ENCODE data around the gene FCRL5. TPM values are rescaled to one million over a fixed set of nuclear protein-coding genes. Genes with fewer than 3 reads are reported as not detected.
"Not testable (repeated sequence)": the region's sequence is repeated elsewhere in the genome, so short reads cannot be mapped to it uniquely, and the experiment has no call there.

FCRL5 gene
- total RNA-seq, 1 experiment from 2014 or later = not detected

DNA sequence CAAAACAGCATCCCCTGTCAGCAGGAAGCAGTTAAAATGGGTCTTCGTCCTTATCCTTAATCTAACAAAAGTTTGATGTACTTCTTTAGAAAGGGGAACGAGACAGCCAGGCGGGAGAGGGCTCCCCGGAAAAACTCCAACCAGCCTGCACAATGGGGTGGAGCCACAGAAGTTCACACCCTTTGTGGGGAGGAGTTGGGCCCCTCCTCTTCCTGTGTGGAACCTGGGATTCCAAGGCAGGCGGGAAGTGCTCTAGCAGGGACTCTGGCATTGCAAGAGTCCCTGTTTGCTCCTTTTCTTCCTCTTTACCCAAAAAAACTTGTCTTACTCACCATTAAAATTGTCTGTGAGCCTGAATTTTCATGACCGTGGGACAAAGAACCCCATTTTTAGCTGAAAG lies 47.7 kb downstream of the FCRL5 start:
- H3K4me3 ChIP-seq = no peak overlapping the region
- peaks cover 18% of the 10 kb centered on the region for H3K27me3 ChIP-seq
- no peak for DNase-seq
- no peaks in the 10 kb centered on the region for H3K9me3 ChIP-seq
- no peaks in the 10 kb centered on the region for H3K36me3 ChIP-seq

DNA sequence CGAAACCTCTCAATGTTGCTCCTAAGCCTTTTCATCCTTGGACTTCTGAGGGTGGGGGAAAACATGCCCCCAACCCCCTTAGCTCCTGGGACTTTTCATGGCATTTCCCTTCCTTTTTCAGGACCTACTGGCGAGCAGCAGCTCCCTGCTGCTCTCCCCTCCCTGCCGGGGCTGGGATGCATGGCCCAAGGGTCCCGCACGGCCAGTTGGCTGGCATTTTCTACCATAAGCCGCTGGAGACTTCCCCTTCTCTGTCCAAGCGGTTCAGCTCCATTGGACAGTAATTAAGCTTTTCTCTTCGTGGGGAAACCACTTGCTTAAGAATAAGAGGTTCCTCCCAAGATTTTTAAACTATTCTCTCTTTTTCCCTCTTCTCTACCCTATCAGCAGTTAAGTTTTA lies 52.8 kb downstream of the FCRL5 start:
- DNase-seq = no peak
- H3K9me3 ChIP-seq = no peaks in the 10 kb centered on the region
- H3K36me3 ChIP-seq = no peaks in the 10 kb centered on the region
- no peak overlapping the region for H3K4me3 ChIP-seq
- peaks cover 22% of the 10 kb centered on the region for H3K27me3 ChIP-seq

DNA sequence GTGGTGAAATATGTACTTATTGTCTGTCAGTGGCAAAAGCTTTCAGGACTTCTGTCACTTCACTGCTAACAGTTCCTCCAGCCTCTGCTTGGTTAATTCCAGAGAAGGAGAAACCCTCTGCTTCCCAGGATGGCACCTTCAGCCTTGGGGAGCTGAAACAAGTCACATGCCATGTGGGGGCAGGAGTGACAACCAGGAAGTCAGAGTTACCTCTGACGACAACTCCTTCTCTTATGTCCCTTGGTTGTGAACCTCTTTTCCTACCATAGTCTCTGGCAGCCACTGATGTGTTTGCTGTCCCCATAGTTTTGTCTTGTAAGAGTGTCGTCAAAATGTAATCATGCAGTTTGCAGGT lies 53.6 kb downstream of the FCRL5 start:
- no peak overlapping the region for H3K4me3 ChIP-seq
- no peak for DNase-seq
- H3K9me3 ChIP-seq = no peaks in the 10 kb centered on the region
- H3K27me3 ChIP-seq = peaks cover 25% of the 10 kb centered on the region
- no peaks in the 10 kb centered on the region for H3K36me3 ChIP-seq

DNA sequence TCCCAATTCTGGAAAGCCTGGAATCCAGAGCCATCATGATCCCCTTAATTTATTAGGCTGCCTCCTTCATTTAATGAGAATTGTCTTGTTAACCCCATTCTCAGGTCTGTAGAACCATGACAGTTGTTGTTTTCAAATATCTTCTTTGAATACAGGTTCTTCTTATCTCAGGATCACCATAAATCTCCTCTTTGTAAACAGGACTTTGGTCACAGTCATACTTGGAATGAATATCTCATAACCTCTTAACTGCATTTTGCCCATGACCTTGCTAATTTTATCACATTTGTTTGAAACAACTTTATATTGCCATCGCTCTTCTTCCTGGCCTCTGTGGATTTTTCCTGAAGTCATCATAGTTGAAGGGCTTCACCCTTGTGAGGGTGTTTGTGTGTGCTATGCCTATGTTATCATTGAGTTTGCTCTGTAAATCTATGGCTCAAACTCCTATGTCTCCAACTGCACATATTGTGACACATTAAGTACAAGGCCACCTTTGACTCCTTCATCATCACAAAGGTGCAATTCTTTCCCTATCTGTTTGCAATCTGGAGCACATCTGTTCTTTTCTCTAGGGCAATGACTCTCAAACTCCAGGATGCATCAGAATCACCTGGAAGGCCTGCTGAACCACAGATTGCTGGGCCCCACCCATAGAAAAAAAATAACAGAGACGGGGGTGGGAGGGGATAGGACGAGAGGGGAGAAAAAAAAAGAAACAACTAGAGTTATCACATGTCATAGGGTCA lies 54.2 kb downstream of the FCRL5 start:
- Histone ChIP-seq H3K4me3 (no peak overlapping the region), H3K27me3 (peaks cover 25% of the 10 kb centered on the region), H3K9me3 (no peaks in the 10 kb centered on the region), H3K36me3 (no peaks in the 10 kb centered on the region)
- DNase-seq = no peak

DNA sequence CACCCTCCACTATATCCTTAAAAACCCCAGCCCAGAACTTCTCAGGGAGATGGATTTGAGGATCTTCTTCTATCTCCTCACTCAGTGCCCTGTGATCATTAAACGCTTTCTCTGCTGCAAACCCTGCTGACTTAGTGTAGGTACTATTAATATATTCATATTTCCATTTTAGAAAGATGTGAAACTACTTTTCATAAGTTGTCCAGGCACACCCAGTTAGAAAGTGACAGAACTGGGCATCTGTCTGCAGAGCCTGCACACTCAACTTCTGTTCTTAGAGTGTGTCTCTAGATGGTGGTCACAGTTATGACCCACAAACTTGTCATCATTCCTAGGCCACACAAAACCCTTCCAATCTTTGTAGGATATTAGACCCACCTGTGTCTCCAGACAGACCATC lies 55.0 kb downstream of the FCRL5 start:
- Histone ChIP-seq H3K27me3 (peaks cover 26% of the 10 kb centered on the region), H3K36me3 (no peaks in the 10 kb centered on the region), H3K9me3 (no peaks in the 10 kb centered on the region), H3K4me3 (no peak overlapping the region)
- no peak for DNase-seq

DNA sequence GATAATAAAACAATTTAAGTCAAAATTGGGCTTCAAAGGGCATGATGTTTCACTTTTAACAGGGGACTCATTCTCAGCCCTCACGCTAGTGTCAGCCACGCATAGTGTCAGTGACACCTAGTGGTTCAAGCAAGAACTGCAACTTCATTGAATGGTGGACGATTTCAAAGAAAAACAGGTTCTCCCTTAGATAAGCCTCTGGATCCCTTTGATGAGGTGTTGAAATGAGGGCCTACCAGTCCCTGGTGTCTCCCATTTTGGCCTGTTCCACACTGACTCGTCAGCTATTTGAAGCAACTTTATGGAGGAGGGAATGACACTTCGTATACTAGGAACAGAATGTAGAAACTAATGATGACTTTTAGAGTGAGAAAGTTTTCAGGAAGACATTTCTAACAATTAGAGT lies 56.2 kb downstream of the FCRL5 start:
- no peak overlapping the region for H3K4me3 ChIP-seq
- no peaks in the 10 kb centered on the region for H3K9me3 ChIP-seq
- DNase-seq = no peak
- peaks cover 20% of the 10 kb centered on the region for H3K27me3 ChIP-seq
- H3K36me3 ChIP-seq = no peaks in the 10 kb centered on the region

DNA sequence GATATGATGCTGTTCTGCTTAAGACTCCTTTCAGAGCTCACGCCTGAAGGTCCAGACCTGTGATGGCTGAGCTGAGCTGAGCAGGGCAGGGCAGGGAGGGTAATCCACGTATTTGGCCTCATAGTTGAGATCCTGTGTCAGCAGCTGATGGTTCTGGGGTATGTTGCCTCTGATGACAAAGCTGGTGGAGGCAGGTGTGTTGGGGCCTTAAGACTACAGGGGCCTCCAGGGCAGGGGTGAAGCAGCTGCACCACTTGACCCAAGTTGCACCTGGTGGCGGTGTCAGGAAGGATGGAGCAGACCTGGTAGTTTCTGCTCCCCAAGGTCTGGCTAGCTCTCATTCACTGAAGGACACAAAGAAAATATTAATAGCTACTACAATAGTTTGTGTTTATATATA lies 57.0 kb downstream of the FCRL5 start:
- H3K9me3 ChIP-seq = no peaks in the 10 kb centered on the region
- H3K36me3 ChIP-seq = no peaks in the 10 kb centered on the region
- peaks cover 19% of the 10 kb centered on the region for H3K27me3 ChIP-seq
- no peak for DNase-seq
- no peak overlapping the region for H3K4me3 ChIP-seq

DNA sequence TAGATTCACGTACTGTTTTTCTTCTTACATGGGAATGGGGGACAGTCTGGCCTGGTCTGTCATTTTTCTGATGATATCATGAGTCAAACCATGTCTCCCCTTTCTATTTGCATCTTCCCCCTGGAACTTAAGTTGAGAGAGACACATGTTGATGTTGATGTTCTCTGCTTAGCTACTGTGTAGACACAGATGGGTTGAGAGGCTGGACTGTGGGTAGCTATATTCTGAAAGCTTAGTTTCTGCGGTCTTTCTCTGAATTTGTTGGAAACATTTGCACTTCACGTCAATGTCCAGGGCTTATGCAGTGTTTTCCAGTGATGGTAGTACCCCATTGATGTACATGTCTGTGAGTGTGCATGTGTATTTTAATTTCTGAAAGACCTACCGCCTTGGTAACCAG lies 58.2 kb downstream of the FCRL5 start:
- no peaks in the 10 kb centered on the region for H3K36me3 ChIP-seq
- no peak for DNase-seq
- no peaks in the 10 kb centered on the region for H3K9me3 ChIP-seq
- peaks cover 13% of the 10 kb centered on the region; the same call in 1 of the 2 replicates for H3K27me3 ChIP-seq
- H3K4me3 ChIP-seq = no peak overlapping the region

DNA sequence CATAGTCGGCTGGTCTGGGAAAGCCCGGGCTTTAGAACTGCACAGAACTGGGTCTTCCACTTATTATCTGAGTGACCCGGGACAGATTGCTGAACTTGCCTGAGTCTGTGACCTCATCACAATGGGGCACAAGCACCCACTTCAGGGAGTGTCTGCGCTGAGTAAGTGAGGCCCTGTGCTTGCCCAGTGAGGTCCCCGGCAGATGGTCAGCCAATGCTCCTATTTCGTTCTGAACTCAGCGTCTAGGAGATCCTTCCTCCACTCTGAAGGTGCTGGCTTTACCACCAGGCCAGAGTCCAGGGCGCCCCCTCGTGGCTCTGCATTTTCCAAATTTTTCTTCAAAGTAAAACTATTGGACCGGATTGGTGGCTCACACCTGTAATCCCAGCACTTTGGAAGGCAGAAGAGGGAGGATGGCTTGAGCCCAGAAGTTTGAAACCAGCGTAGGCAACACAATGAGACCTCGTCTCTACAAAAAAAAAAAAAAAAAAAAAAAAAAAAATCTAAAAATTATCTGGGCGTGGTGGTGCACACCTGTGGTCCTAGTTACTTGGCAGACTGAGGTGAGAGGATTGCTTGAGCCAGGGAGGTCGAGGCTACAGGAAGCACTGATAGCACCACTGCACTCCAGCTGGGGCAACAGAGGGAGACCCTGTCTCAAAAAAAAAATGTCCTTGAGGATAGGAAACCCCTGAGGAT lies 61.7 kb downstream of the FCRL5 start:
- peak; percentile 53 for DNase-seq
- Histone ChIP-seq H3K36me3 (no peaks in the 10 kb centered on the region), H3K9me3 (no peaks in the 10 kb centered on the region)

DNA sequence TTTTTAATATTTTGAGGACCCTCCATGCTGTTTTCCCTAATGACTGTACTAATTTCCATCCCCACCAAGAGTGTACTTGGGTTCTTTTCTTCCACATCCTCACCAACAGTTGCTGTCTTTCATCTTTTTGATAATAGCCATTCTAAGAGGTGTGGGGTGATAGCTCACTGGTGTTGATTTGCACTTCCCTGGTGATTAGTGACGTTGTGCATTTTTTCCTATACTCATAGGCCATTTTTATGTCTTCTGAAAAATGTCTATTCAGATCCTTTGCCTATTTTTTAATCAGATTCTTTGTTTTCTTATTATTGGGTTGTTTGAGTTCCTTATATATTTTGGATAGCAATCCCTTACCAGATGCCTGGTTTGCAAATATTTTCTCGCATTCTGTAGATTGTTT lies 64.2 kb downstream of the FCRL5 start:
- DNase-seq = no peak
- peaks cover 6% of the 10 kb centered on the region; the same call in 1 of the 2 replicates for H3K27me3 ChIP-seq
- no peak overlapping the region for H3K4me3 ChIP-seq
- H3K9me3 ChIP-seq = no peaks in the 10 kb centered on the region
- H3K36me3 ChIP-seq = no peaks in the 10 kb centered on the region

More for the DNA sequence above, 61.7 kb downstream of the FCRL5 start:
- no peak overlapping the region for H3K4me3 ChIP-seq
- H3K27me3 ChIP-seq = peaks cover 13% of the 10 kb centered on the region; the same call in 1 of the 2 replicates

DNA sequence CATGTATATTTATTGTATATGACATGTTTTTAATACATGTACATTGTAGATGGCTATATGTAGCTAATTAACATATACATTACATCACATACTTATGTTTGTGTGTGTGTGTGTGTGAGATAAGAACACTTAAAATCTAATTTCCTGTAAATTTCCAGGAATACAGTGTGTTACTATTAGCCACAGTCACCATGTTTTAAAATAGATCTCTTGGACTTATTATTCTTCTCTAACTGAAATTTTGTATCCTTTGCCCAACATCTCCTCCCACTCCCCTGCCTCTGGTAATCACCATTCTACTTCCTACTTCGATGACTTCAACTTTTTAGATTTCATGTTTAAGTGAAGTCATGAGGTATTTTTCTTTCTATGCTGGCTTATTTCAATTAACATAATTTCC lies 64.8 kb downstream of the FCRL5 start:
- no peak overlapping the region for H3K4me3 ChIP-seq
- no peaks in the 10 kb centered on the region for H3K36me3 ChIP-seq
- DNase-seq = no peak
- H3K27me3 ChIP-seq = peaks cover 4% of the 10 kb centered on the region; the same call in 1 of the 2 replicates
- no peaks in the 10 kb centered on the region for H3K9me3 ChIP-seq

DNA sequence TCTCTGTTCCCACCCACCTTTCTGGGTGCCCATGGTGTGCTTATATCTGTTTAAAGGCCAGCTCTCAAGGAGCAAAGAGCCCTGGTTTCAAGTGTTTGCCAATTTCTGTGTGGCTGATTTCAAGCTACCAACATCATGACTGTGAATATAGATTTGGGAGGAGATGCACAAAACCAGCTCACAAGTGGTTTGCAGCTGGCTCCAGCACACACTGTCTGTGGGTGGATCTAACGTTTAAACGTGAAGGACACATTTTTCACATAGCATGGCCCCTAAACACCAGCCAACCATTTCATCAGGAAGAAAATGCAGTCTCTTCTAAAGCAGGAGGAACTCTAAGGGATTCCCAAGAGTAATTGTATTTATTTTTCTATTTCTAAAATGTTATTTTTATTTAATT lies 65.2 kb downstream of the FCRL5 start:
- no peaks in the 10 kb centered on the region for H3K9me3 ChIP-seq
- DNase-seq = no peak
- 0 out of 2 replicates have a peak, but pooled peaks cover under 1% of the 10 kb centered on the region for H3K27me3 ChIP-seq
- no peaks in the 10 kb centered on the region for H3K36me3 ChIP-seq
- H3K4me3 ChIP-seq = no peak overlapping the region

DNA sequence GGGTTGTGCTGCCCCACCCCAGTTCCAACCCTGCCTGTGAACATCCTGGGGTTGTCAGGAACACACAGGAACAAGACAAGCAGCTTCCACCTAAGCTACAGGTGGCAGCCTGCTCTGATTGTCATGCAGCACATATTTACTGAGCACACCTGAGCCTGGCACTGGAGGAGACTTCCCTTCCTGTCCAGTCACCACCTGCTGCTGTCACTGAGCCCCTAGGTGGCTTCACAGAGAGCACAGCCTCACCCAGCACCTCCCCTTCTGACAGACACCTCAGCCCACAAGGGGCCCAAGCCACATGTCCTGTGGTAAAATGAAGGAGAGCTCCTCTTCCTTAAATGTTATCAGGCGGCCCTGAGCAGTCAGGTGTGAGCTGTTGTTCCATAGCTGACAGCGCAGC lies 65.9 kb downstream of the FCRL5 start:
- not testable (repeated sequence) for H3K4me3 ChIP-seq, H3K9me3 ChIP-seq, H3K36me3 ChIP-seq

DNA sequence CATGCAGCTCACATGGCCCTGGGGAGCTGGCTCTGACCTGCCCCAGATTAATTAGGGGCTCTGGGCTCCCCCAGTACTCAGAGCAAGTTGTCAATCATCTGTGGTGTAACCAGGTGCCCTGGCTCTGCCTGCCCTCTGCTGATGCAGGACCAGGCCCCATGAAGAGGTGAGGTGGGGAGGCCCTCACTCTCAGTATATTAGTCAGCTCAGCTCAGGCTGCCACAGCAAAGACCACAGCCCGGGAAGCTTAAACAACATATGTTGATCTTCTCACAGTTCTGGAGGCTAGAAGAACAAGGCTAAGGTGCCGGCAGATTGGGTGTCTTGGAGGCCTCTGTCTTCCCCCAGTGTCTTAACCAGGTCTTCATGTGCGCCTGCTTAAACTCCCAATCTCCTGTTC lies 66.5 kb downstream of the FCRL5 start:
- Histone ChIP-seq H3K36me3 (no peaks in the 10 kb centered on the region), H3K4me3 (no peak overlapping the region), H3K9me3 (no peaks in the 10 kb centered on the region), H3K27me3 (no peaks in the 10 kb centered on the region)
- no peak for DNase-seq

More for the DNA sequence above, 65.9 kb downstream of the FCRL5 start:
- not testable (repeated sequence) for DNase-seq, H3K27me3 ChIP-seq

DNA sequence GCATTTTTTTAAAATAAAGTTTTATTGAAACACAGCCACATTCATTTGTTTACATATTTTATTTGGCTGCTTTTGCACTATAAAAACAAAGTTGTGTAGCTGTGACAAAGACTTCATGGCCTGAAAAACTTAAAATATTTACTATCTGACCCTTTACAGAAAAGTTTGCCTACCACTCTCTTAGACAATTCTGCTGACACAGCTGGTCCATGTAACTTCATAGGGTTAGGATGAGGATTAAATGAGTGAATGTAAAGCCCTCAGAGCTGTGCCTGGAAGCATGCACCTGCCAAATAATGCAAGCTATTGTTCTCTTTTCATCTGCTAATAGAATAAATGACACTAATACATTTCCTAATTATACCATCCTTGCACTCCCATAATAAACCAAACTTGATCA lies 67.7 kb downstream of the FCRL5 start:
- Histone ChIP-seq H3K36me3 (no peaks in the 10 kb centered on the region), H3K9me3 (no peaks in the 10 kb centered on the region; the same call in none of the 2 replicates), H3K4me3 (no peak overlapping the region), H3K27me3 (no peaks in the 10 kb centered on the region)
- DNase-seq = no peak

DNA sequence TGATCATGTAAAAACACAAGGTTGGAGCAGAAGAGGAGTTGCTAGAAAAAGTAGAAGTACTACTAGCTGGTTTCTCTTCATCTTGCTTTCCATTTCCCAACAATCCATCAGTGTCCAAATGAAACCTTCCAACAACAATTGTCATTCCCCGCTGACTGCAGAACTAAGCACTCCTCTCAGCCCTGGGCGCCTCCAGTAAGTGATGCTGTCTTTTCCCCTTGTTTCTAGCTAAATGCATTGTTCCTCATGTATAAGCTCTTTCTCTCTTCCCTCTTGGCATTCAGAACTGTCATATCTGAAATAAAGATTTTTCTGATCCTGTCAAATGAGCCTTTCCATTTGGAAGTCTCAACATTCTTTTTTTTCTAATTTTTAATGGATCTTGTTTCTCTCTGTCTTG lies 68.7 kb downstream of the FCRL5 start:
- Histone ChIP-seq H3K36me3 (no peaks in the 10 kb centered on the region), H3K4me3 (no peak overlapping the region), H3K9me3 (no peaks in the 10 kb centered on the region; the same call in none of the 2 replicates), H3K27me3 (no peaks in the 10 kb centered on the region)
- no peak for DNase-seq

DNA sequence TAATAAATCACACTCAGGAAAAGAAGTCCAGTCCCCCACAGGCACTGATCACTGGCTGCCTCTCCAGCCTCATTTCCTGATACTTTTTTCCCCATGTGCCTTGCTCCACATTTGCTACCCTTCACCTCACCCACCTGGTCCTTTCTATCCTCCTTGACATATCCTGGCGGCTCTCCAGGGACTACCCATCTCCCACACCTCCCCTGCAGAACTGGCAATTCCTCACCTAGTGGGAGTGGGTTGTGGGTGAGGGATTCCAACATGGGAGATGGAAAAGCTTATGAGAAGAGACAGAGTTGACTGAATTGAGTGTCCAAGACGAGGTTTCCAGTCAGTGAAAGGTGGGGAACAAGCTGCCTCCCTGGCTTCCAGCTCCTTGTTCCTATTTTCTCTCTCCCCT lies 69.6 kb downstream of the FCRL5 start:
- Histone ChIP-seq H3K36me3 (no peaks in the 10 kb centered on the region), H3K4me3 (no peak overlapping the region), H3K27me3 (no peaks in the 10 kb centered on the region), H3K9me3 (no peaks in the 10 kb centered on the region; the same call in none of the 2 replicates)
- DNase-seq = no peak

DNA sequence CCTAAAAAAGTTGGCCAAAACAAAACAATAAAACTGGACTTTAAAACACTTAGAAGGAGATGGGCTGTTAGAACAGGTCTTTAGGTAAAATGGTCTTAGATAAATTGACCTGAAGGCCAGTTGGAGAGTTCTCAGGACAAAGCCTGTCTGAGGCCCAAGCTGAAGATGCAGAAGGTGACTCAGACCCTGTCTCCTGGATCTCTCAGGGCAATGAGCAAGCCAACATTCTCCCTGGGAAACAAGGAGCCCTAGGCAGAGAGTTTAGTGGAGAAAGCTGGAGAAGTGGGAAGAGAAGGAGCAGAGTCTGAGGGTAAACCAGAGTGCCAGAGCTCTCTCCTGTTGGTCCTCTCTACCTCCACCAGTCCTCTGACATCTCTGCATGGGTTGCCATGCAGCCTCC lies 70.1 kb downstream of the FCRL5 start:
- Histone ChIP-seq H3K27me3 (no peaks in the 10 kb centered on the region), H3K36me3 (no peaks in the 10 kb centered on the region), H3K4me3 (no peak overlapping the region), H3K9me3 (no peaks in the 10 kb centered on the region; the same call in none of the 2 replicates)
- DNase-seq = no peak

Data from MG63 (cell line).